ENCODE measurements around the gene BUB1B.
"Not testable (repeated sequence)": the region's sequence is repeated elsewhere in the genome, so short reads cannot be mapped to it uniquely, and the experiment has no call there.

GRCh38 chr15:40135846-40136450 lies 24.9 kb upstream of the BUB1B start:
- not testable (repeated sequence) for TF ChIP-seq CTCF (conservative IDR thresholded peaks at IDR 0.05 in 1 of 2, IDR thresholded peaks at IDR 0.05 in 1 of 2; ENCODE audit: extremely low read depth in 1 of 2, insufficient read depth in 1 of 2, low read depth in 1 of 2, low read length in 2 of 2); EZH2 (IDR thresholded peaks at IDR 0.05; ENCODE audit: borderline replicate concordance, low read length)

Data from mammary epithelial cell (primary cell).